Right kidney (tissue), 9 donors: Measurements from ENCODE around the gene SERINC5.
"Not testable (repeated sequence)": the region's sequence is repeated elsewhere in the genome, so short reads cannot be mapped to it uniquely, and the experiment has no call there.

Experiments used
- DNase-seq: peaks from one replicate; pipeline ENCODE4 v3.0.0-alpha.2; 2016
- long read RNA-seq, 8 donors: transcript quantifications; one replicate each; lab custom pipeline, GENCODE V29; 2026

Gene SERINC5
- long read RNA-seq, donor 1, full-length matches to known transcripts: 12 of 12 reads
- long read RNA-seq, donor 1, partial matches to known transcripts: 0 of 12 reads
- long read RNA-seq, donor 1, other reads (novel, unspliced or antisense): 0 of 12 reads
- long read RNA-seq, donor 2, full-length matches to known transcripts: 13 of 13 reads
- long read RNA-seq, donor 2, partial matches to known transcripts: 0 of 13 reads
- long read RNA-seq, donor 2, other reads (novel, unspliced or antisense): 0 of 13 reads
- long read RNA-seq, donor 3, full-length matches to known transcripts: 8 of 8 reads
- long read RNA-seq, donor 3, partial matches to known transcripts: 0 of 8 reads
- long read RNA-seq, donor 3, other reads (novel, unspliced or antisense): 0 of 8 reads
- long read RNA-seq, donor 4, full-length matches to known transcripts: 11 of 11 reads
- long read RNA-seq, donor 4, partial matches to known transcripts: 0 of 11 reads
- long read RNA-seq, donor 4, other reads (novel, unspliced or antisense): 0 of 11 reads
- long read RNA-seq, donor 5, full-length matches to known transcripts: 11 of 11 reads
- long read RNA-seq, donor 5, partial matches to known transcripts: 0 of 11 reads
- long read RNA-seq, donor 5, other reads (novel, unspliced or antisense): 0 of 11 reads
- long read RNA-seq, donor 6, full-length matches to known transcripts: 12 of 12 reads
- long read RNA-seq, donor 6, partial matches to known transcripts: 0 of 12 reads
- long read RNA-seq, donor 6, other reads (novel, unspliced or antisense): 0 of 12 reads
- long read RNA-seq, donor 7, full-length matches to known transcripts: 15 of 15 reads
- long read RNA-seq, donor 7, partial matches to known transcripts: 0 of 15 reads
- long read RNA-seq, donor 7, other reads (novel, unspliced or antisense): 0 of 15 reads
- long read RNA-seq, donor 8, full-length matches to known transcripts: 15 of 15 reads
- long read RNA-seq, donor 8, partial matches to known transcripts: 0 of 15 reads
- long read RNA-seq, donor 8, other reads (novel, unspliced or antisense): 0 of 15 reads

- DNase-seq: peak; percentile 98
Measured at GRCh38 chr5:80255811-80256712, at the start of gene SERINC5. SERINC5 (minus strand) TSS chr5:80256048; CDS start chr5:80255922, 126 bp downstream.

GRCh38 chr5:80302636-80303035, 46.8 kb upstream of the SERINC5 start:
- no peak for DNase-seq

- not testable (repeated sequence) for DNase-seq
Measured at GRCh38 chr5:80301342-80301741, 45.5 kb upstream of the SERINC5 start.

GRCh38 chr5:80300796-80301195, 44.9 kb upstream of the SERINC5 start:
- not testable (repeated sequence) for DNase-seq

- DNase-seq: no peak
Measured at GRCh38 chr5:80300125-80300524, 44.3 kb upstream of the SERINC5 start.

- DNase-seq: no peak
Measured at GRCh38 chr5:80299601-80300000, 43.8 kb upstream of the SERINC5 start.

GRCh38 chr5:80296121-80296520, 40.3 kb upstream of the SERINC5 start:
- DNase-seq: no peak

GRCh38 chr5:80291761-80292160, 35.9 kb upstream of the SERINC5 start:
- DNase-seq: no peak

GRCh38 chr5:80289320-80289719, 33.5 kb upstream of the SERINC5 start:
- no peak for DNase-seq

GRCh38 chr5:80288177-80288576, 32.3 kb upstream of the SERINC5 start:
- DNase-seq: no peak

GRCh38 chr5:80284720-80285119, 28.9 kb upstream of the SERINC5 start:
- DNase-seq: no peak

GRCh38 chr5:80283360-80283759, 27.5 kb upstream of the SERINC5 start:
- no peak for DNase-seq

GRCh38 chr5:80282054-80282453, 26.2 kb upstream of the SERINC5 start:
- no peak for DNase-seq

- DNase-seq: no peak
Measured at GRCh38 chr5:80277191-80277590, 21.3 kb upstream of the SERINC5 start.

- DNase-seq: no peak
Measured at GRCh38 chr5:80276186-80276585, 20.3 kb upstream of the SERINC5 start.

GRCh38 chr5:80275347-80275746, 19.5 kb upstream of the SERINC5 start:
- DNase-seq: no peak

- not testable (repeated sequence) for DNase-seq
Measured at GRCh38 chr5:80270543-80270942, 14.7 kb upstream of the SERINC5 start.

- no peak for DNase-seq
Measured at GRCh38 chr5:80269991-80270438, 14.2 kb upstream of the SERINC5 start.

- DNase-seq: no peak
Measured at GRCh38 chr5:80268916-80269315, 13.1 kb upstream of the SERINC5 start.

GRCh38 chr5:80266566-80266965, 10.7 kb upstream of the SERINC5 start:
- no peak for DNase-seq

- no peak for DNase-seq
Measured at GRCh38 chr5:80260461-80260860, 4.6 kb upstream of the SERINC5 start.
